Measurements from ENCODE around the gene CRTC2. TPM values are rescaled to one million over a fixed set of nuclear protein-coding genes. Genes with fewer than 3 reads are reported as not detected.

The CRTC2 gene
- total and polyA plus RNA-seq, 2 donors (not counting 1 experiment from before 2014, with no cell fraction given) = 2.6 to 7.1 TPM

GRCh38 chr1:153941826-153942725 lies 16.3 kb downstream of the CRTC2 start:
- Histone ChIP-seq H3K9ac (ENCODE audit: insufficient read depth, low read length) (no peak overlapping the region), H3K27ac (ENCODE audit: insufficient read depth, low read length) (no peak overlapping the region), H3K4me2 (ENCODE audit: extremely low read depth, insufficient read depth, low read length) (no peak overlapping the region), H3K79me2 (ENCODE audit: control insufficient read depth, insufficient read depth, low read length) (peaks cover 15% of the 10 kb centered on the region), H3K4me1 (ENCODE audit: control insufficient read depth, extremely low read depth, insufficient read depth, low read length) (peaks cover 4% of the 10 kb centered on the region), H3K9me3 (ENCODE audit: control insufficient read depth, insufficient read depth, low read depth, low read length) (no peaks in the 10 kb centered on the region), H4K20me1 (ENCODE audit: control insufficient read depth, extremely low read depth, insufficient read depth, low read length) (no peaks in the 10 kb centered on the region), H2AFZ (ENCODE audit: low read length) (no peak overlapping the region), H3K4me3 (replicated peaks in 1 of 4; ENCODE audit: control extremely low read depth in 1 of 4, insufficient read depth in 1 of 4, low read depth in 3 of 4, low read length in 4 of 4) (no peak overlapping the region), H3K36me3 (ENCODE audit: control insufficient read depth, insufficient read depth, low read length) (peaks cover 18% of the 10 kb centered on the region), H3K27me3 (ENCODE audit: control insufficient read depth, insufficient read depth, low read length) (no peaks in the 10 kb centered on the region)
- no peak for DNase-seq (ENCODE audit: low read depth in 2 of 2)
- no peak for TF ChIP-seq EZH2 (IDR thresholded peaks at IDR 0.05; ENCODE audit: low read length, missing control alignments)

- H3K4me1 ChIP-seq (ENCODE audit: control insufficient read depth, extremely low read depth, insufficient read depth, low read length) = peaks cover 4% of the 10 kb centered on the region
- H3K4me3 ChIP-seq (replicated peaks in 1 of 4; ENCODE audit: control extremely low read depth in 1 of 4, insufficient read depth in 1 of 4, low read depth in 3 of 4, low read length in 4 of 4) = no peak overlapping the region
- H4K20me1 ChIP-seq (ENCODE audit: control insufficient read depth, extremely low read depth, insufficient read depth, low read length) = no peaks in the 10 kb centered on the region
- no peak overlapping the region for H3K9ac ChIP-seq (ENCODE audit: insufficient read depth, low read length)
- no peak overlapping the region for H3K4me2 ChIP-seq (ENCODE audit: extremely low read depth, insufficient read depth, low read length)
- H3K27me3 ChIP-seq (ENCODE audit: control insufficient read depth, insufficient read depth, low read length) = no peaks in the 10 kb centered on the region
- TF ChIP-seq, protein P1, sequence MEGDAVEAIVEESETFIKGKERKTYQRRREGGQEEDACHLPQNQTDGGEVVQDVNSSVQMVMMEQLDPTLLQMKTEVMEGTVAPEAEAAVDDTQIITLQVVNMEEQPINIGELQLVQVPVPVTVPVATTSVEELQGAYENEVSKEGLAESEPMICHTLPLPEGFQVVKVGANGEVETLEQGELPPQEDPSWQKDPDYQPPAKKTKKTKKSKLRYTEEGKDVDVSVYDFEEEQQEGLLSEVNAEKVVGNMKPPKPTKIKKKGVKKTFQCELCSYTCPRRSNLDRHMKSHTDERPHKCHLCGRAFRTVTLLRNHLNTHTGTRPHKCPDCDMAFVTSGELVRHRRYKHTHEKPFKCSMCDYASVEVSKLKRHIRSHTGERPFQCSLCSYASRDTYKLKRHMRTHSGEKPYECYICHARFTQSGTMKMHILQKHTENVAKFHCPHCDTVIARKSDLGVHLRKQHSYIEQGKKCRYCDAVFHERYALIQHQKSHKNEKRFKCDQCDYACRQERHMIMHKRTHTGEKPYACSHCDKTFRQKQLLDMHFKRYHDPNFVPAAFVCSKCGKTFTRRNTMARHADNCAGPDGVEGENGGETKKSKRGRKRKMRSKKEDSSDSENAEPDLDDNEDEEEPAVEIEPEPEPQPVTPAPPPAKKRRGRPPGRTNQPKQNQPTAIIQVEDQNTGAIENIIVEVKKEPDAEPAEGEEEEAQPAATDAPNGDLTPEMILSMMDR (conservative IDR thresholded peaks at IDR 0.05 in 1 of 2, IDR thresholded peaks at IDR 0.05 in 1 of 2; ENCODE audit: low read depth in 1 of 2, low read length in 2 of 2) = no peak
- no peak for TF ChIP-seq EZH2 (IDR thresholded peaks at IDR 0.05; ENCODE audit: low read length, missing control alignments)
- H3K36me3 ChIP-seq (ENCODE audit: control insufficient read depth, insufficient read depth, low read length) = peaks cover 25% of the 10 kb centered on the region
- no peak overlapping the region for H3K27ac ChIP-seq (ENCODE audit: insufficient read depth, low read length)
- no peaks in the 10 kb centered on the region for H3K9me3 ChIP-seq (ENCODE audit: control insufficient read depth, insufficient read depth, low read depth, low read length)
- peaks cover 15% of the 10 kb centered on the region for H3K79me2 ChIP-seq (ENCODE audit: control insufficient read depth, insufficient read depth, low read length)
- no peak overlapping the region for H2AFZ ChIP-seq (ENCODE audit: low read length)
- no peak for DNase-seq (ENCODE audit: low read depth in 2 of 2)
These were observed 17.7 kb downstream of the CRTC2 start for GRCh38 chr1:153940756-153941155.

DNA sequence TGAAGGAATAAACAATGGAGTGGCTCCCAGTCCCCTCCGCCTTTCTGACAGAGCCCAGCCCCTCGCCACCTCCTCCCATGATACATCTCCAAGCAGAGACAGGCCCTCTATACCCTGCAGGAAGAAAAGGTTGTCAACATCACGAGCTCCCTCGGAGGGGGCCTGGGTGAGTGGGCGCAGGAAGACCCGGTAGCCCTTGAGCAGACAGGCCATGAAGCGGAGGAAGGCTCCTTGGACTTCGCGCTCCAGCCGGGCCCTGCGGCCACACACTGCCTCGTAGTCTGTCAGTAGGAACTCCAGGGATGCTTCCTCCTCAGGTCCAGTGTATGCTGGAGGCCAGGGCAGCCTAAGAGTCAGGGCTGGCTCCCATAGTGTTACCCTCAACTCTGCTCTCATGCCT lies 18.9 kb downstream of the CRTC2 start:
- no peaks in the 10 kb centered on the region for H4K20me1 ChIP-seq (ENCODE audit: control insufficient read depth, extremely low read depth, insufficient read depth, low read length)
- H3K27me3 ChIP-seq (ENCODE audit: control insufficient read depth, insufficient read depth, low read length) = no peaks in the 10 kb centered on the region
- no peak overlapping the region for H3K4me3 ChIP-seq (replicated peaks in 1 of 4; ENCODE audit: control extremely low read depth in 1 of 4, insufficient read depth in 1 of 4, low read depth in 3 of 4, low read length in 4 of 4)
- H2AFZ ChIP-seq (ENCODE audit: low read length) = no peak overlapping the region
- no peak for TF ChIP-seq EZH2 (IDR thresholded peaks at IDR 0.05; ENCODE audit: low read length, missing control alignments)
- TF ChIP-seq, protein P1 (conservative IDR thresholded peaks at IDR 0.05 in 1 of 2, IDR thresholded peaks at IDR 0.05 in 1 of 2; ENCODE audit: low read depth in 1 of 2, low read length in 2 of 2) = no peak
- no peak overlapping the region for H3K4me2 ChIP-seq (ENCODE audit: extremely low read depth, insufficient read depth, low read length)
- no peak overlapping the region for H3K27ac ChIP-seq (ENCODE audit: insufficient read depth, low read length)
- H3K9ac ChIP-seq (ENCODE audit: insufficient read depth, low read length) = no peak overlapping the region
- no peak for DNase-seq (ENCODE audit: low read depth in 2 of 2)
- H3K9me3 ChIP-seq (ENCODE audit: control insufficient read depth, insufficient read depth, low read depth, low read length) = no peaks in the 10 kb centered on the region
- no peaks in the 10 kb centered on the region for H3K4me1 ChIP-seq (ENCODE audit: control insufficient read depth, extremely low read depth, insufficient read depth, low read length)
- H3K79me2 ChIP-seq (ENCODE audit: control insufficient read depth, insufficient read depth, low read length) = peaks cover 3% of the 10 kb centered on the region
- H3K36me3 ChIP-seq (ENCODE audit: control insufficient read depth, insufficient read depth, low read length) = peaks cover 28% of the 10 kb centered on the region

All from fibroblast of lung (primary cell).